ENCODE data around the gene WWC2.

WWC2 gene

GRCh38 chr4:183175631-183176232 is 76.7 kb downstream of the WWC2 start:
- H3K27me3 ChIP-seq (ENCODE audit: control insufficient read depth, insufficient read depth, low read length) = no peaks in the 10 kb centered on the region
- H3K79me2 ChIP-seq = no peaks in the 10 kb centered on the region
- H3K4me1 ChIP-seq = no peaks in the 10 kb centered on the region
- no peak for TF ChIP-seq CTCF (IDR thresholded peaks at IDR 0.05)
- H3K4me3 ChIP-seq (ENCODE audit: low read depth, low read length) = no peak overlapping the region
- H3K9ac ChIP-seq = no peak overlapping the region
- no peaks in the 10 kb centered on the region for H3K36me3 ChIP-seq (ENCODE audit: control insufficient read depth, insufficient read depth, low read length)
- H3K4me2 ChIP-seq (ENCODE audit: low read length) = no peak overlapping the region
- no peaks in the 10 kb centered on the region for H3K9me3 ChIP-seq (ENCODE audit: control insufficient read depth, low read length)
- no peak overlapping the region for H2AFZ ChIP-seq
- no peak overlapping the region for H3K27ac ChIP-seq

- Histone ChIP-seq H3K9me3 (ENCODE audit: control insufficient read depth, low read length) (no peaks in the 10 kb centered on the region), H3K4me3 (ENCODE audit: low read depth, low read length) (no peak overlapping the region), H3K79me2 (no peaks in the 10 kb centered on the region), H3K27me3 (ENCODE audit: control insufficient read depth, insufficient read depth, low read length) (no peaks in the 10 kb centered on the region), H3K4me1 (no peaks in the 10 kb centered on the region), H3K4me2 (ENCODE audit: low read length) (no peak overlapping the region), H3K9ac (no peak overlapping the region), H2AFZ (no peak overlapping the region), H3K27ac (no peak overlapping the region), H3K36me3 (ENCODE audit: control insufficient read depth, insufficient read depth, low read length) (no peaks in the 10 kb centered on the region)
- no peak for TF ChIP-seq CTCF (IDR thresholded peaks at IDR 0.05)
Observed at GRCh38 chr4:183177001-183177400, 77.9 kb downstream of the WWC2 start.

- Histone ChIP-seq H3K4me3 (ENCODE audit: low read depth, low read length) (no peak overlapping the region), H3K79me2 (no peaks in the 10 kb centered on the region), H3K36me3 (ENCODE audit: control insufficient read depth, insufficient read depth, low read length) (no peaks in the 10 kb centered on the region), H3K4me2 (ENCODE audit: low read length) (no peak overlapping the region), H2AFZ (no peak overlapping the region), H3K4me1 (no peaks in the 10 kb centered on the region), H3K9ac (no peak overlapping the region), H3K9me3 (ENCODE audit: control insufficient read depth, low read length) (no peaks in the 10 kb centered on the region), H3K27me3 (ENCODE audit: control insufficient read depth, insufficient read depth, low read length) (no peaks in the 10 kb centered on the region), H3K27ac (no peak overlapping the region)
- TF ChIP-seq CTCF (IDR thresholded peaks at IDR 0.05) = no peak
Observed at GRCh38 chr4:183178201-183178600, 79.1 kb downstream of the WWC2 start.

GRCh38 chr4:183180096-183180495 is 81.0 kb downstream of the WWC2 start:
- Histone ChIP-seq H2AFZ (no peak overlapping the region), H3K27ac (no peak overlapping the region), H3K4me1 (no peaks in the 10 kb centered on the region), H3K9me3 (ENCODE audit: control insufficient read depth, low read length) (no peaks in the 10 kb centered on the region), H3K27me3 (ENCODE audit: control insufficient read depth, insufficient read depth, low read length) (no peaks in the 10 kb centered on the region), H3K79me2 (no peaks in the 10 kb centered on the region), H3K4me2 (ENCODE audit: low read length) (no peak overlapping the region), H3K9ac (no peak overlapping the region), H3K4me3 (ENCODE audit: low read depth, low read length) (no peak overlapping the region), H3K36me3 (ENCODE audit: control insufficient read depth, insufficient read depth, low read length) (no peaks in the 10 kb centered on the region)
- no peak for TF ChIP-seq CTCF (IDR thresholded peaks at IDR 0.05)

GRCh38 chr4:183180621-183181020 is 81.6 kb downstream of the WWC2 start:
- no peaks in the 10 kb centered on the region for H3K4me1 ChIP-seq
- H3K4me2 ChIP-seq (ENCODE audit: low read length) = no peak overlapping the region
- H3K27me3 ChIP-seq (ENCODE audit: control insufficient read depth, insufficient read depth, low read length) = no peaks in the 10 kb centered on the region
- H3K79me2 ChIP-seq = no peaks in the 10 kb centered on the region
- H3K27ac ChIP-seq = no peak overlapping the region
- no peaks in the 10 kb centered on the region for H3K36me3 ChIP-seq (ENCODE audit: control insufficient read depth, insufficient read depth, low read length)
- no peaks in the 10 kb centered on the region for H3K9me3 ChIP-seq (ENCODE audit: control insufficient read depth, low read length)
- no peak overlapping the region for H2AFZ ChIP-seq
- H3K4me3 ChIP-seq (ENCODE audit: low read depth, low read length) = no peak overlapping the region
- TF ChIP-seq CTCF (IDR thresholded peaks at IDR 0.05) = no peak
- H3K9ac ChIP-seq = no peak overlapping the region

Data from parathyroid adenoma (tissue), 2 donors.